IPS DF 4.7 (cell line): Measurements from ENCODE around the gene HOXC6.

ENCODE experiments used
- DNase-seq: peaks from one replicate; pipeline ENCODE4 v3.0.0-alpha.2; 2013; ENCODE audit warnings: low spot score; ENCODE audit errors: extremely low read depth

Gene HOXC6

DNA sequence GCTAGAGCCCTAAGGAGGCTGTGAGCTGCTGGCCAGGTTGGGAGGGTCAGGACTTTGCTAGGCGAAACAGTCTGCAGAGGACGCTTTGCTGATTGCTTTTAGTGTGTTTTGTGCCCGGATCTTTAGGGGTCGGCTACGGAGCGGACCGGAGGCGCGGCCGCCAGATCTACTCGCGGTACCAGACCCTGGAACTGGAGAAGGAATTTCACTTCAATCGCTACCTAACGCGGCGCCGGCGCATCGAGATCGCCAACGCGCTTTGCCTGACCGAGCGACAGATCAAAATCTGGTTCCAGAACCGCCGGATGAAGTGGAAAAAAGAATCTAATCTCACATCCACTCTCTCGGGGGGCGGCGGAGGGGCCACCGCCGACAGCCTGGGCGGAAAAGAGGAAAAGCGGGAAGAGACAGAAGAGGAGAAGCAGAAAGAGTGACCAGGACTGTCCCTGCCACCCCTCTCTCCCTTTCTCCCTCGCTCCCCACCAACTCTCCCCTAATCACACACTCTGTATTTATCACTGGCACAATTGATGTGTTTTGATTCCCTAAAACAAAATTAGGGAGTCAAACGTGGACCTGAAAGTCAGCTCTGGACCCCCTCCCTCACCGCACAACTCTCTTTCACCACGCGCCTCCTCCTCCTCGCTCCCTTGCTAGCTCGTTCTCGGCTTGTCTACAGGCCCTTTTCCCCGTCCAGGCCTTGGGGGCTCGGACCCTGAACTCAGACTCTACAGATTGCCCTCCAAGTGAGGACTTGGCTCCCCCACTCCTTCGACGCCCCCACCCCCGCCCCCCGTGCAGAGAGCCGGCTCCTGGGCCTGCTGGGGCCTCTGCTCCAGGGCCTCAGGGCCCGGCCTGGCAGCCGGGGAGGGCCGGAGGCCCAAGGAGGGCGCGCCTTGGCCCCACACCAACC is 1.5 kb downstream of the HOXC6 start:
- DNase-seq, result no peak

DNA sequence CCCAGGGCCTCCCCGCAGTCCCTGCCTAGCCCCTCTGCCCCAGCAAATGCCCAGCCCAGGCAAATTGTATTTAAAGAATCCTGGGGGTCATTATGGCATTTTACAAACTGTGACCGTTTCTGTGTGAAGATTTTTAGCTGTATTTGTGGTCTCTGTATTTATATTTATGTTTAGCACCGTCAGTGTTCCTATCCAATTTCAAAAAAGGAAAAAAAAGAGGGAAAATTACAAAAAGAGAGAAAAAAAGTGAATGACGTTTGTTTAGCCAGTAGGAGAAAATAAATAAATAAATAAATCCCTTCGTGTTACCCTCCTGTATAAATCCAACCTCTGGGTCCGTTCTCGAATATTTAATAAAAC is 2.2 kb downstream of the HOXC6 start:
- no peak for DNase-seq

DNA sequence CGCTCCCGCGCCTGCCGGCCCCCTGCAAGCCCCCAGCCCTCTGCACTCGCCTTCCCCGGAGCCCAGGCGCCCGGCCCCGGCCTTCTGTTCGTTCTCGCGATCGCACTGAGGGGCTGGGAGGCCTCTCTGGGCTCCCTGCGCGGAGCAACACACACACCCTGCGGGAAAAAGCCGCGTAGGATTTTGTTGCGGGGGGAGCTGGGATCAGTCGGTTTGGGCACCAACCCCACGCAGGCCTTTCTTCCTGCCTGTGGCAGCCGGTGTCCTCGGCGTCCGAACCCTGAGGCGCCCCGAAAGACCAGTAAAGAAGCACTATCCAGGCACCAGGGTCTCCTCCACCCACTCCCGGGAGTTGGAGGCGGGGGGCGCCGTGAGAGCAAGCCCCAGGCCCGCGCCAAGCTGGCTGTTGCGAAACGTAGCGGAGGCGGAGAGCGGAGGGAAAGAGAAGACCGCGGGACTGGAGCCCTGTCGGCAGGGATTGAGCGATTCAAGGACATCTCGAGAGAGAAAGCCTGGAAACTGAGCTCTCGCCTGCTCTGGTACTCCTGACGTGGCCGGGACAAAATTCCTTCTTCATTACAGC is 2.7 kb downstream of the HOXC6 start:
- DNase-seq, result no peak

DNA sequence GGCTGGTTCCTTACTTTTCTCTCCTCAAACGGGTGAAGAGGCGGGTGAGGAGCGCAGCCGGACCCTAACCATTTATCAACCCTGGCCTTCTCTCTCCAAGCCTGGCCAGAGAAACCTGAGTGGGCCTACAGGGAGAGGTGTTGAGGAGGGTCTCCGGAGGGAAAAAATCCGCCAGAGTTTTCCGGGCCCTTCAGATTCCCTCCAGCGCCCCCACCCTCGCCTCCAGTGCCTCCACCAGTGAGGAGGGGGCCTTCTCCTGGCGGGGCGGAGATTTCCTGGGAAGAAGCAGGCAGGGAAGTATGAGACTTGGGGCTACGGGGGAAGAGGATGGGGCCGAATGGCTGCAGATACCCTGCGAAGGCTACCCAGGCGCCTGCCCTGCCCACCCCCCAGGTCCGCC is 3.2 kb downstream of the HOXC6 start:
- DNase-seq, result no peak

DNA sequence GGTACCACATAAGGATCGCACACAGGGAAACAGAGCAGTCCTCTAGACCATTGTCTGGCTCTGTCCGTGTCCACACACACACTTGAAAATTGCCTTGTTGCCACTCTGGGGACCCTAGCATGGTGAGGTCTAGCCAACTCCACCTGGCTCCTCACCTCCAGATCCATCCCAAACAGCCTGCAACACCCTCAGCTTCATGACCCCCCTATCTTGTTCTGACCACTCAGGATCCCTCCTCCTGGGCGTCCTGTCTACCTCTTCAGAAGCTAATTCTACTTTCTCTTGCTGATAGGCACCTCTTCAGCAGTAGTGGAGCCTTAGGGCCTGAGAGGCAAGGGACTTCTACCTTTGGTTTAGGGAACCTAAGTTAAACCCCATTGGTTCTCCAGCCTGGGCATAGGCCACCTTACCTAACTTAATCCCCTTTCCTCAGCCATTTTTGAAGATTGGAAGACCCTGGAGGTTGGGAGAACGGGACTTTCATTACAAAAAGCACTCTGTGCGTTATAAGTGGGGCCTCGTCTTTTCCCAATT is 3.9 kb downstream of the HOXC6 start:
- DNase-seq, result no peak

DNA sequence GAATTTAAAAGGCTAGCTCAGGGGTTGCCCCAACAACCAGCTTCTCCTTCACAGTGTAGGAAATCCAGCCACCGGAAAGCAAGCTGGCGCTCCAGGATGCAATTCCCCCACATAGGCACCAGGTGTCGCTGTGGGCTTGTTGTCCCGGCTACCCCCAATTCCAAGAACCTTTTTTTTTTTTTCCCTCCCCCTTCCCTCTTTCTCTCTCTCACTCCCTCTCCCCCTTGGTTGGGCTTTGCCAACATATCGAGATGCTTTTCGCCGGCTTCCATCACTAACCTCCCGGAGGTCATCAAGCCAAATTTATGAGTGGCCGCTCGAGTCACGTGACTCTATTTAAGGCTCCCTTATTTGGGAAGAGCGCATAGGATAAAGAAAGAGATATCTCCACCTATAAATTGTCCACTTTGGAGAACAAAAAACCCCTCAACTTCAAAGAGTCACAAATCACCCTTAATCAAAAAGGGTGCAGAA is 4.4 kb downstream of the HOXC6 start, which contains the start of gene HOXC5:
Gene HOXC5 (plus strand): TSS at position 424 of the 474 bp plus-strand sequence. CDS start 73 bp downstream, outside the sequence.
- no peak for DNase-seq

DNA sequence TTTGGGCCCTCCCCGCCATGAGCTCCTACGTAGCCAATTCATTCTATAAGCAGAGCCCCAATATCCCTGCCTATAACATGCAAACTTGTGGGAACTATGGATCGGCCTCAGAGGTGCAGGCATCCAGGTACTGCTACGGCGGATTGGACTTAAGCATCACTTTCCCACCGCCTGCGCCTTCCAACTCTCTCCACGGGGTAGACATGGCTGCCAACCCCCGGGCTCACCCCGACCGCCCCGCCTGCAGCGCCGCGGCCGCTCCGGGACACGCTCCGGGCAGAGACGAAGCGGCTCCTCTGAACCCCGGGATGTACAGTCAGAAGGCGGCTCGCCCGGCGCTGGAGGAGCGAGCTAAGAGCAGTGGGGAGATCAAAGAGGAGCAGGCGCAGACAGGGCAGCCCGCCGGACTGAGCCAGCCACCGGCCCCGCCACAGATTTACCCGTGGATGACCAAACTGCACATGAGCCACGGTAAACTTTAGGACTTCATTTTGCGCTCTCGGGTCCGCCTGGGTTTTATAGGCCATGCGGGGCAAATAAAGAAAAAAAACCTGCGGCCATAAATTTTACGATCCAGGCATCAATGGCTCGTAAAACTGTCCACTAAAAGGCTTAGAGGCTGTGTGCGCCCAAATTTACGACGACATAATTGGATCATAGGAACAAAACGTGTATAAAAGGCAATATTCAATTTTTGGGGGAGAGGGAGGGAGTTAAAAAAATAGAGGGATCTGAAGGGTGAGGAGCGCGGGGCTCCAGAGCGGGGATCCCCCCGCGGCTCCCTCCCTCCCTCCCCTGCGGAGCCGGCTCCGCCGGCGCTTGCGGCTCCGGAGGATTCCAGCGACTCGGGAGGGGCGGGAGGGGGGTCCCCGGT is 5.1 kb downstream of the HOXC6 start:
- no peak for DNase-seq

DNA sequence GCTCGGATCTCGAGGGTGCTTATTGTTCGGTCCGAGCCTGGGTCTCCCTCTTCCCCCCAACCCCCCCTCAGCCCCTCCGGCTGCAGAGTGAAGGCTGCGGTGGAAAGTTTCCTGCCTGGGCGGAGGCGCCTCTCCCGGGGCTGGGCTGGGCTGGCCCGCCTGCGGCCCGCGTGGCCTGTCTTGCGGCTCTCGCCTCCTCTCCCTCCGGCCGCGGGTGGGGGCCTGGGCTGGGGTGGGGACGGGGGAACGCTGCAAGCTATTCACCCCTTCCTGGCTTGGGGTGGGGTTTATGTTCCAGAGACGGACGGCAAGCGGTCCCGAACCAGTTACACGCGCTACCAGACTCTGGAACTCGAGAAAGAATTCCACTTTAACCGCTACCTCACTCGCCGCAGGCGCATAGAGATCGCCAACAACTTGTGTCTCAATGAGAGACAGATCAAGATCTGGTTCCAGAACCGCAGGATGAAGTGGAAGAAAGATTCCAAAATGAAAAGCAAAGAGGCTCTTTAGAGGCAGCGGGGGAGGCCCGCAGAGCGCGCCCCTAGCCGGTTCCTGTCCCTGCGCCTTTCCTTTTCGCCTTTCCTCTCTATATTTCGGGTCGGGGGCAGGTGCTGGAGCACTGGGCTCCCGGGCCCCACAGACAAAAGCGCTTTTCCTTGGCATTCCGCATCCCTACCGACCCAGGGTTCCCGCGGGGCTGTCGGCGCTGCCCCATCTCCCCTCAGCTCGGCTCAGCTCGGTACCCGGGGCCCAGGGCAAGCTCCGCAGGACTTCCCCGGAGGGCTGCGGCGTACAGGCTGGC is 5.9 kb downstream of the HOXC6 start:
- no peak for DNase-seq

DNA sequence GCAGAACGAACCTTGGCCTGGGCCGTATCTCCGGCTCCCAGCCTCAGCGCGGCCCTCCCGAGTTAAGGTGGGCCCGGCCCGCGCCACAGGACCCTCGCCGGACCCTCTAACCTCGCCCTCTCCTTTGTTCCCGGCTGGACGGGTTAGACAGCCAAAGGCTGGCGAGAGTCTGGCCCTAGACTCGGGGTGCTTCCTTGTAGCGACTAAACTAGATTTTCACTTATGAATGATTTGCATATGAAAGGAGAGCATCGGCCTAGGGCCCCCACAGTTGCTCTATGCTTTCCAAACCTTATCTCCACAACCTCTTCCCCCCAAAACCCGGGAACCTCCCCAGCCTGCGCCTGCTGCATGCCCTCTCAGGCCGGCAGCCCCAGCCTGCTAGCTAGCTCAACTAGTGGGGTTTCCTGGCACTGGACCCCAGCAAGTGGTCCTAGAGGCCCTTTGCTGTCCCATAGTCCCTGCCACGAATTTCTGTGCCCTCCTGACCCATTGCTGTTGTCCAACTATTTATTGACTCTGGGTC is 6.6 kb downstream of the HOXC6 start:
- no peak for DNase-seq

DNA sequence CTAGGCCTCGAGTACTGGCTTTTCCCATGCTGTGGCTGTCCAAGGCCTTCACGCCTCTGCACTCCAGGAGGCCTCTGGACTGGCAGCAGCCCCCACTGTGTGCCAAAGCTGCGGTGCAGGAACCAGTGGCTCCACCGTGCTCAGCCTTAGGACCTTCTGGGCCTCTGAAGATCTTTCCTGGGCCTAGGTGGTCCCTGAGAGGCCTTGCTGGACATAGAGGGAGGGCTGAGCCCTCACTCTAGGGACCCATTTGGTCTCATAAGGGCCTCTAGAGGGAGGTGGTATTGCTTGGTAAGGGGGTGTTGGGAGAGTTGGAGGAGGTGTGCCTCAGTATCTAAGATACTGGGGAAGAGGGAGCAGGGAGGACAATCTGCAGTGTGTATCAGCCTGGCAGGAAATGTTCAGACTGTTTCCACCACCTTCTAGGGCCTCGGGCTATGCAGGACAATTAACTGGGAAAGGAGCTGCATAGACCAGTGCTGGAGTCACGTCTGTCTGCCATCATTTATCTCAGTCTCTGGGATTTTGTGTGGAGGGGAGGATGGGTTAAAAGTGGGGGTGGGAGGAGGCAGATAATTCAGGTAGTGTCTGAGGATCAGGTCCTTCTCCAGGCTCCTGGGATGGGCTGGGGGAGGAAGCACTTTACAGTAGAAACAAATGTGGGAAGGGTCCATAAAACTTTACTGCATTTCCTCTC is 7.5 kb downstream of the HOXC6 start:
- no peak for DNase-seq

DNA sequence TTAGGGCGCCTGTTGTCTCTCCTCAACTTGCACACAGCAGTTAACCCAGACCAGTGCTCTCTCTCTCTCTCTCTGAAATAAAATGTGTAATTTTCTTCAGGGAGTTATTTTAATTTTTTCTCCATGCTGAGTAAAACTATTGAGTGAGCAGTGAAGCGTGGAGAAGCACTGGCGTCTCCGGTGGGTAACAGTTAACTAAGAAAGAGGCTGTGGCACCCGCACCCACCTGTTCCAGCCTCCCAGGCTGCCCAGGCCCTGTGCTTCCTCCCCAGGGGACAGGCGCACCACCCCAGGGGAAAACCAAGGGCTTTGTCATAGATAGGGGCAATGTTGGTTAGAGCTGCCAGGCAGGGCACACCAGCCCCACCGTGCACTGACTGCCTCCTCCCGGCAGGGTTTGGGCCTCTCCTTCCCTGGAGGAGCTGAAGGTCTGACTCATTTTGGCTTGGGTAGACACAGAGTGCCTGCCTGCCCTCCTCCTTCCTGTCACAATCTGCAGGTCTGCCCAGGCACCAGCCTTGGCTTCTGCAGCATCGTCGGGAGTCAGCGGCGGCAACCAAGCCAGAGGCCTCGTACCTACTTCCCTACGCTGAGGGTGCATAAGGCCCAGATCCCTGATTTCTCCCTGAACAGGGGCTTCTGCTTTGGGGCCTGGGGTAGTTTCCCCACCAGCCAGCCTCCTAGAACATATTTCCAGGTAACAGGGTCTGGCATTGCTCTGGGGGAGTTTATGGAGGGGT is 8.6 kb downstream of the HOXC6 start:
- no peak for DNase-seq

DNA sequence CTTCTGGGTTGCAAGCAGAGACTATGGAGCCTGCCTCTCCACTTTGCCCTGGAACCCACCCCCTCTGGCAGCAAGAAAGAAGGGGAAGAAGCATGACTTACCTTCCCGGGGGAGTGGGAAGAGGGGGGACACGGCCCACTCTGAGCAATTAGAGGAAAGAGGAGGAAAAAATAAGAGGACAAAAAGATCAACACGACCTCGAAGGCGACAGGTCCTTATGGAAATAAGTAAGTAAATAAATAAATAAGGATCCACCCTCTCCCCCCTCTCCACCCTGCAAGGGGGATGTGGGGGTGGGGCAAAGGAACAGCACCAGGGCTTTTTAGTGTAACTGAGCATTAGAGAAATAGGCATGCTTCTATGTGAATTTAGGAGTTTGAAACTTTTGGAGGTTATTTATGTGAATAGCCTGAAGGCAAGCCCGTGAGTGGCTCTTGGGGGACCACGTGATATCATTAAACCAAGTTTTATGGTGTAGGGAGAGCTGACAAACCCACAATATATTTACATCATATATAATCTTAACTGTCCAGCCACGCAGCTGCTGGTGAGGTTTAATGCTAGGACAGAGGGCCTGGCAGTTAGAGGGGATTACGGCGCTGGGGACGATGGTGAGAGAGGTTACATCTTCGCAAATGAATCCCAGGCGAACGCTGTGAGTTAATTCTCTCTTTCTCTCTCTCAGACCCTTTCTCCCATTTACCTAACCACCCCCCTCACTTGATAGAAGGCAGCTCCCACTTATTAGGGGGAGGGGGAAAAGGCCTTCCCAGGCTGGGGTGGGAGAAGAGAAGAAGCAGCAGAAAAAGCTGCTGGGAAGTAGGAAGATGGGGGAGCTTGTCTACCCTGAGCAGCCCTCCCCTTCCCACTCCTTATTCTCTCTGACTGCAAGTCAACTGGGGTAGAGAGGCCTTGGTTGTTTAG is 9.4 kb downstream of the HOXC6 start:
- DNase-seq, result no peak

DNA sequence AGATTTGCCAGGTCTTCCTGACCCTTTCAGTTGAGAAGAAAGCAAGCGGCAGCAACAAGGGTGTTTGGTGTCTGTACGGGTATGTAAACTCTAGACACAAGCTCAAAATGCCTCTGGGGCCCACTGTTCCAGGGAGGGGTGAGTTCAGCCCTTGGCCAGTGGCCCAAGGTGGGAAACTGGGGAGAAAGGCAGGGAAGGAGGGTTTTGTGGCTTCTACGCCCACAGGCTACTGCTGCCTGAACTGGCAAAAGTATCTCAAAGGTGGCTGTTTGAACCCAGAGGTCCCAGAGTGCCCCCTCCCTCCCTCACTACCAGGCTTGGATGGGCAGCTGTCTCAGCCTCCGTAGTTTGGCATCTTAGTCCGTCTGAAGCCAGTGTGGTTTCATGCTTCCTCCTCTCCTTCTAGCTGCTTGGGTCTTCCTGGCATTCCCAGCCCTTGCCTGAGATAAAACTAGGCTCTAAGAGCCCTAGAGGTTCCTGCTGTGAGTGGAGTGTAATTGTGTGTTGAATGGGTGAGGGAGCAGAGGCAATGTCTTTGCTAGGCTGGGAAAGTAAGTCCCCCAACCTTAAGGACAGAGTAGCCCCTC is 10.1 kb downstream of the HOXC6 start:
- DNase-seq, result no peak

DNA sequence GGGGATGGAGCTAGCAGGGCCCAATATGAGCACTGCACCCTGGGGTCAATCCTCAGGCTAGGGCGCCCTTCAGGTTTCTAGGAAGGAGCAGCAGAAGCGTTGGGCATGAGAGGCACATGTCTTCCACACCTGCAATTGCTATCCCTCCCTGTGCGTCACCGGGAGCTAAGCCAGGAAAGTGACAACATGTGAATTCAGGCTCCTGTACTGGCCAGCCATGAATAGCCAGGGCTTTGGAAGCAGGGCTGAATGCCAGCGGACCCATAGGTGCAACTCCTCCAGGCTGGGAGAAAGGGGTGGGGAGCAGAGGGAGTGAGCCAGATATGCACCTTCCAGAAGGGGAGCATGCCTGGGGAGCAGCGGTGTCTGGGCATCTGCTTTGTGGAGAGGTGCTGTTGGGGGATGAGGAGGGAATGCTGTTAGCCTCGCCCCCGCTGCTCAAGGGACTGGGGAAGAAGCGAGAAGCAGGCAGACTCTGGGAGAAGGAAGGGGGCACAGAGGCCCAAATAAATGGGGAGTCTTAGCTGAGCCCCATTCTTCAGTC is 10.7 kb downstream of the HOXC6 start:
- no peak for DNase-seq

DNA sequence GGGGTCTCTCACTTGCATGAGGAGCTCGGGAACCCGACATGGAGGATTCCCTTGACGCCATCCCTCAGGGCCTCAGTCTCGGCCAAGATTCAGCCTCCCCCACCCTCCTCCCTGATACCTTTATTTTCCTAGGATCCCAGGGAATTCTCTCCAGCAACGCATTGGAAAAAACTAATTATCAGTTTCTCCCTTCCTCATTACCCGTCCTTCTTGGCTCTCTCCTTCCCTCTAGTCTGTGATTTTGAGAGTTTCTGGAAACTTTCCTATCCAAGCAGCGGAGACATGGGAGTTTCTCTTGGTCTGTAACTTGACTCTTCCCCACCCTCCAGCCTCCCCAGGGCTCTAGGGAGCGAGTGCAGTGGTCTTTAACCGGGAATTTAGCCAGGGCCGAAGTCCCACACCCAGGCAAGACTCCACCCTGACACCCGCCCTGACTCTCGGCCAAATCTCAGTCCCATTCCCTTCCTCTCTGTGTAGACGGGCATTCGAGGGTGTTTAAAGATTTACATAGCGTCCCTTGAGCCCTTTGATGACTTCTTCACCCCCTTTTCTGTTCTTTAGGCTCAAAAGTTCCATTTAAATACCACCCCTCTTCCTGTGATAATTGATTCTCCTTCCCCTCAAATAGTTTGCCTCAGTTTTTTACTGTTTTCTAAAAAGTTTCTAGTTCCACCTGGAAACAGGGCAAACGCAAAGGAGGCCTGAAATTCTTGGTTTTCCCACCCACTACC is 11.3 kb downstream of the HOXC6 start:
- no peak for DNase-seq

DNA sequence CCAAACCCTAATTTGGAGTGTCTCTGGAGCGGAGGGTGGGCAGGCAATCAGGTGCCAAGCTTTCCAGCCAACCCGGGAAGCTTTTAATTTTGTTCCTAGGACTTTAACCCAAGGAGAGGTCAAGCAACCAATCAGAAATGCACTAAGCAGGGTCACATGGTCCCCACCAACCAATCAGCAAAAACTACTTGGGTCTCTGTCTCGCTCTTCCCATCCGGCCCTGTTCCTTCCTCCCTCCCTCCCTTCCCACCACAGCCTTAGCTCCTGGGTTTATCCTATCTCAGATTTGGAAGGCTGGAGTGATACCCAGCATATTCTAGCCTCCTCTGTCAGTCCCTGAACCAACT is 11.9 kb downstream of the HOXC6 start:
- no peak for DNase-seq

DNA sequence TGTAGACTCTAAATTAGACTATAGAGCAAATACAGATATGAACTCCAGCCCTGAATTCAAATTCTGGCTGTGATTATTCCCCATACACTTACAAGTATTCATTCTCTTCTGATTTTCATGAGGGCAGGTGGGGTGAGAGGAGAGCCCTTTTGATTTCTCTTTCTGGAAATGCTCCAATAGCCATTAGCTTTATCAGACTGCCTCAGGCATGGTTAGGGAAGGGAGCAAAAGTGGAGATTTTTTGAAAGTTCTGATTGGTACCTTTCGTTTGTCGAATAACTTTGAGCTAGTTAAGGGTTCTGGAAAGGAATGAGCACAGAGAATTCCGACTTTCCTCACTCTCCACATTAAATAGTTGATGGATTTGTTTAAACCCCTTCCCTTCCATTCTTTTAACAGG is 12.4 kb downstream of the HOXC6 start:
- DNase-seq, result no peak
